ENCODE results near the gene ATP5PO. TPM values are rescaled to one million over a fixed set of nuclear protein-coding genes. Genes with fewer than 3 reads are reported as not detected.

Gene ATP5PO
- total and polyA plus RNA-seq, 2 of the 13 experiments (the other 11 are each of a cell fraction or from before 2014, with no cell fraction given) = 256 to 297 TPM

- POLR2A ChIA-PET = no interaction called here
- no peak for FAIRE-seq
- CTCF ChIA-PET (ENCODE audit: low intra/inter-chr PET ratio, low total read pairs) = no interaction called here
These were observed 44.8 kb downstream of the ATP5PO start for GRCh38 chr21:33870768-33871167.

GRCh38 chr21:33869873-33870272 lies 45.7 kb downstream of the ATP5PO start:
- CTCF ChIA-PET (ENCODE audit: low intra/inter-chr PET ratio, low total read pairs) = no interaction called here
- no TSS peak for BruUV-seq (replicated peaks)
- no peak overlapping the region for H3K4me2 ChIP-seq (ENCODE audit: low read depth, low read length)
- H3K4me1 ChIP-seq (ENCODE audit: insufficient read depth, low read length) = peaks cover 23% of the 10 kb centered on the region
- no peak overlapping the region for H3K9ac ChIP-seq (ENCODE audit: insufficient read depth, low read depth, low read length)
- no peaks in the 10 kb centered on the region for H3K79me2 ChIP-seq (ENCODE audit: insufficient read depth, low read length)
- in situ Hi-C loops (cut with HindIII; ENCODE audit: extremely low pct_ligation_motif_present, low pct_unique_long_range_greater_than_20kb) = no loop called here
- H3K4me3 ChIP-seq (replicated peaks in 1 of 3; ENCODE audit: insufficient read depth in 1 of 3, low read depth in 2 of 3, low read length in 3 of 3) = no peak overlapping the region
- no peaks in the 10 kb centered on the region for H3K36me3 ChIP-seq (replicated peaks in 1 of 2; ENCODE audit: control insufficient read depth in 1 of 2, insufficient read depth in 2 of 2, low read length in 2 of 2)
- no peak for FAIRE-seq
- POLR2A ChIA-PET = no interaction called here
- no peaks in the 10 kb centered on the region for H3K9me3 ChIP-seq (ENCODE audit: low read length)
- peaks cover 0 to 8% of the 10 kb centered on the region in 2 experiments; a peak in 1 of 5 replicates for H3K27me3 ChIP-seq (ENCODE audit: control insufficient read depth in 1 of 2, insufficient read depth in 2 of 2, low read length in 2 of 2)
- intact Hi-C loops (cut with micrococcal nuclease; ENCODE audit: unreplicated experiment) = no loop called here
- DNase-seq (ENCODE audit: low spot score) = no peak
- H3K27ac ChIP-seq (ENCODE audit: extremely low read length, insufficient read depth, low read length) = no peak overlapping the region
- H2AFZ ChIP-seq (ENCODE audit: low read length) = no peak overlapping the region
- no peak for ATAC-seq
- H4K20me1 ChIP-seq (ENCODE audit: insufficient read depth, low read length) = no peaks in the 10 kb centered on the region
- no peak for TF ChIP-seq HMG20A (CRISPR knock-in tag; IDR thresholded peaks at IDR 0.05; ENCODE audit: borderline replicate concordance)
- TF ChIP-seq CBX1 (IDR thresholded peaks at IDR 0.05; ENCODE audit: low read depth) = no peak
- no peak for TF ChIP-seq NR3C1 (CRISPR knock-in tag; IDR thresholded peaks at IDR 0.05)
- no peak for TF ChIP-seq ZNF513 (CRISPR knock-in tag; conservative IDR thresholded peaks at IDR 0.05)
- no peak for TF ChIP-seq RAD21 (CRISPR knock-in tag; IDR thresholded peaks at IDR 0.05)
- TF ChIP-seq SRSF1 (optimal IDR thresholded peaks at IDR 0.05; ENCODE audit: low read depth, low read length) = no peak
- TF ChIP-seq HNRNPUL1 (IDR thresholded peaks at IDR 0.05; ENCODE audit: low read depth, low read length) = no peak
- TF ChIP-seq MXD3 (CRISPR knock-in tag; IDR thresholded peaks at IDR 0.05) = no peak
- no peak for TF ChIP-seq ZSCAN25 (CRISPR knock-in tag; IDR thresholded peaks at IDR 0.05)
- no peak for TF ChIP-seq PRDM10 (CRISPR knock-in tag; IDR thresholded peaks at IDR 0.05; ENCODE audit: low read depth)
- TF ChIP-seq ASH2L (IDR thresholded peaks at IDR 0.05; ENCODE audit: insufficient read length, low read depth, low read length) = no peak
- TF ChIP-seq ZNF431 (CRISPR knock-in tag; IDR thresholded peaks at IDR 0.05; ENCODE audit: borderline replicate concordance, low read depth) = no peak
- no peak for TF ChIP-seq MTF1 (CRISPR knock-in tag; IDR thresholded peaks at IDR 0.05)

More at GRCh38 chr21:33870768-33871167, 44.8 kb downstream of the ATP5PO start:
- no peaks in the 10 kb centered on the region for H3K36me3 ChIP-seq (replicated peaks in 1 of 2; ENCODE audit: control insufficient read depth in 1 of 2, insufficient read depth in 2 of 2, low read length in 2 of 2)
- H3K79me2 ChIP-seq (ENCODE audit: insufficient read depth, low read length) = no peaks in the 10 kb centered on the region
- no TSS peak for BruUV-seq (replicated peaks)
- peaks cover 0 to under 1% of the 10 kb centered on the region in 2 experiments; a peak in 1 of 5 replicates for H3K27me3 ChIP-seq (ENCODE audit: control insufficient read depth in 1 of 2, insufficient read depth in 2 of 2, low read length in 2 of 2)
- intact Hi-C loops (cut with micrococcal nuclease; ENCODE audit: unreplicated experiment) (no loop called here), in situ Hi-C loops (cut with HindIII; ENCODE audit: extremely low pct_ligation_motif_present, low pct_unique_long_range_greater_than_20kb) (no loop called here)
- no peak overlapping the region for H3K27ac ChIP-seq (ENCODE audit: extremely low read length, insufficient read depth, low read length)
- no peak for ATAC-seq
- no peak for TF ChIP-seq MXI1 (IDR thresholded peaks at IDR 0.05; ENCODE audit: borderline replicate concordance, low read depth, low read length)
- TF ChIP-seq ZNF160 (CRISPR knock-in tag; IDR thresholded peaks at IDR 0.05) = no peak
- TF ChIP-seq FOXA1 (IDR thresholded peaks at IDR 0.05) = no peak
- 0 out of 2 replicates have a peak, but pooled peaks have one; percentile 12 for TF ChIP-seq FOXA1 (CRISPR knock-in tag; IDR thresholded peaks at IDR 0.05)
- no peak for TF ChIP-seq RCOR2 (CRISPR knock-in tag; IDR thresholded peaks at IDR 0.05)
- no peak for TF ChIP-seq JDP2 (CRISPR knock-in tag; IDR thresholded peaks at IDR 0.05; ENCODE audit: borderline replicate concordance)
- no peaks in the 10 kb centered on the region for H4K20me1 ChIP-seq (ENCODE audit: insufficient read depth, low read length)
- DNase-seq (ENCODE audit: low spot score) = no peak
- WGBS (ENCODE audit: low lambda C conversion rate) = 31% methylated on average over 4 of the region's 4 CpGs
- no peak overlapping the region for H3K4me2 ChIP-seq (ENCODE audit: low read depth, low read length)
- H3K9ac ChIP-seq (ENCODE audit: insufficient read depth, low read depth, low read length) = no peak overlapping the region
- no peak overlapping the region for H3K4me3 ChIP-seq (replicated peaks in 1 of 3; ENCODE audit: insufficient read depth in 1 of 3, low read depth in 2 of 3, low read length in 3 of 3)
- no peak overlapping the region for H2AFZ ChIP-seq (ENCODE audit: low read length)
- H3K9me3 ChIP-seq (ENCODE audit: low read length) = no peaks in the 10 kb centered on the region
- peaks cover 26% of the 10 kb centered on the region for H3K4me1 ChIP-seq (ENCODE audit: insufficient read depth, low read length)
